GM23338 (cell line): Measurements from ENCODE around the gene CRADD. TPM values are rescaled to one million over a fixed set of nuclear protein-coding genes. Genes with fewer than 3 reads are reported as not detected.

ENCODE experiments used
- ATAC-seq: fragments of 200-7000 bp; cut with Tn5 transposase; 3 replicates; pipeline ENCODE4 v1.9.1; 2020
- DNase-seq: peaks from one replicate; pipeline ENCODE4 v3.0.0-alpha.2; 2015; ENCODE audit warnings: low spot score
- H2AFZ ChIP-seq: fragments of 200-600 bp; sonication (generic); 2 replicates; pipeline ENCODE4 v1.8.0; 2016; ENCODE audit warnings: antibody characterized with exemption, mild to moderate bottlenecking, moderate library complexity
- H3F3A ChIP-seq: fragments of 200-600 bp; sonication (generic); replicated peaks from 2 replicates; pipeline ENCODE4 v1.8.0; 2017; ENCODE audit warnings: antibody characterized with exemption, mixed run types, low read depth
- H3K27ac ChIP-seq: fragments of 200-600 bp; sonication (generic); 2 replicates; pipeline ENCODE4 v1.6.1; 2016; ENCODE audit warnings: low read depth
- H3K27me3 ChIP-seq: fragments of 200-600 bp; sonication (generic); 2 replicates; pipeline ENCODE4 v1.8.0; 2016; ENCODE audit warnings: mild to moderate bottlenecking, mixed run types, moderate library complexity; ENCODE audit not compliant: insufficient read depth
- H3K36me3 ChIP-seq: fragments of 200-600 bp; sonication (generic); 2 replicates; pipeline ENCODE4 v1.8.0; 2016; ENCODE audit warnings: mild to moderate bottlenecking; ENCODE audit not compliant: insufficient read depth
- H3K4me1 ChIP-seq: fragments of 200-600 bp; sonication (generic); 2 replicates; pipeline ENCODE4 v1.8.0; 2016; ENCODE audit warnings: mild to moderate bottlenecking, moderate library complexity; ENCODE audit not compliant: insufficient read depth
- H3K4me2 ChIP-seq: fragments of 200-600 bp; sonication (generic); 2 replicates; pipeline ENCODE4 v1.7.1; 2017; ENCODE audit warnings: mixed run types
- H3K4me3 ChIP-seq: fragments of 200-600 bp; sonication (generic); 2 replicates; pipeline ENCODE4 v1.6.1; 2016; ENCODE audit warnings: mixed run types
- H3K79me2 ChIP-seq: fragments of 200-600 bp; sonication (generic); replicated peaks from 2 replicates; pipeline ENCODE4 v1.8.0; 2017; ENCODE audit warnings: mild to moderate bottlenecking; ENCODE audit not compliant: insufficient read depth
- H3K9me2 ChIP-seq: fragments of 200-600 bp; sonication (generic); 2 replicates; pipeline ENCODE4 v1.8.0; 2017; ENCODE audit not compliant: insufficient read depth
- H4K20me1 ChIP-seq: fragments of 200-600 bp; sonication (generic); replicated peaks from 2 replicates; pipeline ENCODE4 v1.8.0; 2017; ENCODE audit warnings: mild to moderate bottlenecking; ENCODE audit not compliant: insufficient read depth
- H3K27ac Mint-ChIP-seq: 2 replicates; pipeline ENCODE4 v1.8.0; 2020; ENCODE audit warnings: inconsistent platforms, mild to moderate bottlenecking, moderate library complexity, mixed read lengths
- H3K27me3 Mint-ChIP-seq: 3 replicates; pipeline ENCODE4 v1.8.0; 2022; ENCODE audit warnings: low read depth, mild to moderate bottlenecking, moderate library complexity, mixed read lengths, inconsistent platforms; ENCODE audit not compliant: insufficient read depth, poor library complexity
- H3K36me3 Mint-ChIP-seq: 3 replicates; pipeline ENCODE4 v1.8.0; 2021; ENCODE audit warnings: low read depth, mild to moderate bottlenecking, inconsistent platforms, moderate library complexity, mixed read lengths
- H3K4me1 Mint-ChIP-seq: 3 replicates; pipeline ENCODE4 v1.8.0; 2020; ENCODE audit warnings: mild to moderate bottlenecking, inconsistent platforms, mixed read lengths
- H3K4me3 Mint-ChIP-seq: 3 replicates; pipeline ENCODE4 v1.8.0; 2021; ENCODE audit warnings: moderate library complexity, mild to moderate bottlenecking, inconsistent platforms, mixed read lengths
- H3K9me3 Mint-ChIP-seq: 3 replicates; pipeline ENCODE4 v1.8.0; 2020; ENCODE audit warnings: moderate library complexity, mild to moderate bottlenecking, inconsistent platforms, mixed read lengths
- CREB1 ChIP-seq: fragments of 250-450 bp; sonication (Bioruptor Pico); IDR thresholded peaks from 2 replicates; pipeline ENCODE4 v1.5.0; 2020; ENCODE audit warnings: low read depth, mild to moderate bottlenecking, moderate library complexity
- EZH2 ChIP-seq: fragments of 200-600 bp; sonication (generic); IDR thresholded peaks from one replicate; pipeline ENCODE4 v1.8.0; 2017; ENCODE audit warnings: antibody characterized with exemption, mild to moderate bottlenecking, low read depth; ENCODE audit not compliant: unreplicated experiment
- EZH2phosphoT487 ChIP-seq: fragments of 200-600 bp; sonication (generic); IDR thresholded peaks from one replicate; pipeline ENCODE4 v1.8.1; 2018; ENCODE audit warnings: antibody characterized with exemption; ENCODE audit not compliant: unreplicated experiment
- JUNB ChIP-seq: IDR thresholded peaks from one replicate; pipeline ENCODE4 v1.6.1; 2016; ENCODE audit warnings: antibody characterized with exemption; ENCODE audit not compliant: unreplicated experiment
- NANOG ChIP-seq: IDR thresholded peaks from 2 replicates; pipeline ENCODE4 v1.6.1; 2016; ENCODE audit warnings: antibody characterized with exemption, borderline replicate concordance
- POLR2AphosphoS5 ChIP-seq: IDR thresholded peaks from 2 replicates; pipeline ENCODE4 v1.6.1; 2016; ENCODE audit warnings: antibody characterized with exemption, low read depth
- STAT1 ChIP-seq: IDR thresholded peaks from one replicate; pipeline ENCODE4 v1.6.1; 2016; ENCODE audit warnings: antibody characterized with exemption; ENCODE audit not compliant: unreplicated experiment
- ZNF114 ChIP-seq: fragments of 250-450 bp; sonication (Bioruptor Pico); IDR thresholded peaks from 2 replicates; pipeline ENCODE4 v1.5.0; 2020; ENCODE audit warnings: mild to moderate bottlenecking, moderate library complexity
- ZNF331 ChIP-seq: fragments of 250-450 bp; sonication (Bioruptor Pico); IDR thresholded peaks from 2 replicates; pipeline ENCODE4 v1.5.0; 2020; ENCODE audit warnings: low read depth, mild to moderate bottlenecking, moderate library complexity
- polyA plus RNA-seq: library from polyadenylated mRNA; unstranded; fragments of >200 nt; fragmentation: Nextera tagmentation; extraction: Ambion mirVana; gene quantifications from 2 replicates; pipeline ENCODE4 v1.2.1, GENCODE V29; 2016
- total RNA-seq: library from RNA; depleted of rRNA; stranded (reverse); fragments of >200 nt; shearing (Covaris generic); gene quantifications from 2 replicates; pipeline ENCODE4 v1.2.3, GENCODE V29; 2014
- TF ChIP-seq, protein P1 (sequence below), 2 experiments: fragments of 200-600 bp in 1 of 2; sonication (generic) in 1 of 2; conservative IDR thresholded peaks; 2 replicates each; pipeline versions ENCODE4 v1.5.1 to v1.6.1; 2016 to 2017; ENCODE audit warnings: antibody characterized with exemption in 2 of 2, low read depth in 2 of 2, mild to moderate bottlenecking in 2 of 2, moderate library complexity in 1 of 2
- TF ChIP-seq, protein P2 (sequence below): IDR thresholded peaks from one replicate; pipeline ENCODE4 v1.6.1; 2018; ENCODE audit warnings: antibody characterized with exemption; ENCODE audit not compliant: unreplicated experiment
- TF ChIP-seq, protein P3 (sequence below): fragments of 250-450 bp; sonication (Bioruptor Pico); IDR thresholded peaks from 2 replicates; pipeline ENCODE4 v1.5.0; 2020; ENCODE audit warnings: mild to moderate bottlenecking, moderate library complexity

CRADD gene
- total and polyA plus RNA-seq, 2 experiments from 2014 or later = 6.3 to 27.9 TPM

DNA sequence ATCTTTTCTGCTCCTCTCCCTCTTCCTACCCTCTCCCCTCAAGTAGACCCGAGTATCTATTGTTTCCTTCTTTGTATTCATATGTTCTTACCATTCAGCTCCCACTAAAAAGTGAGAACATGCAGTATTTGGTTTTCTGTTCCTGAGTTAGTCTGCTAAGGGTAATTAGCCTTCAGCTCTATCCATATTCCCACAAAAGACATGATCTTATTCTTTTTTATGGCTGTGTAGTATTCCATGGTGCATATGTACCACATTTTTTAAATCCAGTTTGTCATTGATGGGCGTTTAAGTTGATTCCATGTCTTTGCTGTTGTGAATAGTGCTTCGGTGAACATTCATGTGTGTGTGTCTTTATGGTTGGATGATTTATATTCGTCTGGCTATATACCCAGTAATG lies 32.2 kb downstream of the CRADD start (continued):
- TF ChIP-seq JUNB (no peak), POLR2AphosphoS5 (no peak), CREB1 (CRISPR knock-in tag) (no peak), EZH2 (no peak)
- TF ChIP-seq, protein P1, sequence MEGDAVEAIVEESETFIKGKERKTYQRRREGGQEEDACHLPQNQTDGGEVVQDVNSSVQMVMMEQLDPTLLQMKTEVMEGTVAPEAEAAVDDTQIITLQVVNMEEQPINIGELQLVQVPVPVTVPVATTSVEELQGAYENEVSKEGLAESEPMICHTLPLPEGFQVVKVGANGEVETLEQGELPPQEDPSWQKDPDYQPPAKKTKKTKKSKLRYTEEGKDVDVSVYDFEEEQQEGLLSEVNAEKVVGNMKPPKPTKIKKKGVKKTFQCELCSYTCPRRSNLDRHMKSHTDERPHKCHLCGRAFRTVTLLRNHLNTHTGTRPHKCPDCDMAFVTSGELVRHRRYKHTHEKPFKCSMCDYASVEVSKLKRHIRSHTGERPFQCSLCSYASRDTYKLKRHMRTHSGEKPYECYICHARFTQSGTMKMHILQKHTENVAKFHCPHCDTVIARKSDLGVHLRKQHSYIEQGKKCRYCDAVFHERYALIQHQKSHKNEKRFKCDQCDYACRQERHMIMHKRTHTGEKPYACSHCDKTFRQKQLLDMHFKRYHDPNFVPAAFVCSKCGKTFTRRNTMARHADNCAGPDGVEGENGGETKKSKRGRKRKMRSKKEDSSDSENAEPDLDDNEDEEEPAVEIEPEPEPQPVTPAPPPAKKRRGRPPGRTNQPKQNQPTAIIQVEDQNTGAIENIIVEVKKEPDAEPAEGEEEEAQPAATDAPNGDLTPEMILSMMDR (conservative IDR thresholded peaks at IDR 0.05; ENCODE audit: low read depth in 2 of 2) = no peak

DNA sequence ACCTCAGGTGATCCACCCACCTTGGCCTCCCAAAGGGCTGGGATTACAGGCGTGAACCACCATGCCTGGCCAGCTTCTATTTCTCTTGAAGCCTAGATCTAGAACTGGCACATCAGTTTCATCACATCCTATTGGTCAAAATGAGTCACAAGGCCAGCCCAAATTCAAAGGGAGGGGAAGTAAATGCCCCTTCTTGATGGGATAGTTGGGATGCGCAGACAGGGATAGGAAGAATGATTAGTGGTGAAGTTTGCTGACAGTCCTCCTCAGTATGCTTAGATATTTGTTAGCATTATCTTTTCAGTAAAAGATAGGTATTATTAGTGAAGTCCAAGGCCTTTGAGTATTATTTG lies 33.4 kb downstream of the CRADD start:
- H3K9me3 Mint-ChIP-seq = peaks cover 24% of the 10 kb centered on the region
- Histone ChIP-seq H3K79me2 (no peaks in the 10 kb centered on the region), H3K27me3 (no peaks in the 10 kb centered on the region), H3K27ac (no peak overlapping the region), H3K4me1 (no peaks in the 10 kb centered on the region), H3K36me3 (peaks cover 6% of the 10 kb centered on the region; the same call in 1 of the 2 replicates), H3K9me2 (peaks cover 7% of the 10 kb centered on the region; the same call in 1 of the 2 replicates), H3K4me2 (no peak overlapping the region), H2AFZ (no peak overlapping the region), H3F3A (no peaks in the 10 kb centered on the region), H4K20me1 (no peaks in the 10 kb centered on the region), H3K4me3 (no peak overlapping the region)
- DNase-seq = no peak
- H3K27me3 Mint-ChIP-seq = peaks cover 4% of the 10 kb centered on the region
- H3K36me3 Mint-ChIP-seq = peaks cover 17% of the 10 kb centered on the region; the same call in 2 of the 3 replicates
- no peak overlapping the region for H3K27ac Mint-ChIP-seq
- no peak overlapping the region for H3K4me3 Mint-ChIP-seq
- no peak for ATAC-seq
- H3K4me1 Mint-ChIP-seq = peaks cover 14% of the 10 kb centered on the region; the same call in 2 of the 3 replicates
- TF ChIP-seq EZH2 (no peak), EZH2phosphoT487 (no peak), STAT1 (no peak), JUNB (no peak), CREB1 (CRISPR knock-in tag) (no peak), ZNF331 (CRISPR knock-in tag) (no peak), ZNF114 (CRISPR knock-in tag) (no peak), NANOG (no peak)
- TF ChIP-seq, protein P2, sequence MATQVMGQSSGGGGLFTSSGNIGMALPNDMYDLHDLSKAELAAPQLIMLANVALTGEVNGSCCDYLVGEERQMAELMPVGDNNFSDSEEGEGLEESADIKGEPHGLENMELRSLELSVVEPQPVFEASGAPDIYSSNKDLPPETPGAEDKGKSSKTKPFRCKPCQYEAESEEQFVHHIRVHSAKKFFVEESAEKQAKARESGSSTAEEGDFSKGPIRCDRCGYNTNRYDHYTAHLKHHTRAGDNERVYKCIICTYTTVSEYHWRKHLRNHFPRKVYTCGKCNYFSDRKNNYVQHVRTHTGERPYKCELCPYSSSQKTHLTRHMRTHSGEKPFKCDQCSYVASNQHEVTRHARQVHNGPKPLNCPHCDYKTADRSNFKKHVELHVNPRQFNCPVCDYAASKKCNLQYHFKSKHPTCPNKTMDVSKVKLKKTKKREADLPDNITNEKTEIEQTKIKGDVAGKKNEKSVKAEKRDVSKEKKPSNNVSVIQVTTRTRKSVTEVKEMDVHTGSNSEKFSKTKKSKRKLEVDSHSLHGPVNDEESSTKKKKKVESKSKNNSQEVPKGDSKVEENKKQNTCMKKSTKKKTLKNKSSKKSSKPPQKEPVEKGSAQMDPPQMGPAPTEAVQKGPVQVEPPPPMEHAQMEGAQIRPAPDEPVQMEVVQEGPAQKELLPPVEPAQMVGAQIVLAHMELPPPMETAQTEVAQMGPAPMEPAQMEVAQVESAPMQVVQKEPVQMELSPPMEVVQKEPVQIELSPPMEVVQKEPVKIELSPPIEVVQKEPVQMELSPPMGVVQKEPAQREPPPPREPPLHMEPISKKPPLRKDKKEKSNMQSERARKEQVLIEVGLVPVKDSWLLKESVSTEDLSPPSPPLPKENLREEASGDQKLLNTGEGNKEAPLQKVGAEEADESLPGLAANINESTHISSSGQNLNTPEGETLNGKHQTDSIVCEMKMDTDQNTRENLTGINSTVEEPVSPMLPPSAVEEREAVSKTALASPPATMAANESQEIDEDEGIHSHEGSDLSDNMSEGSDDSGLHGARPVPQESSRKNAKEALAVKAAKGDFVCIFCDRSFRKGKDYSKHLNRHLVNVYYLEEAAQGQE = no peak
- TF ChIP-seq, protein P3, sequence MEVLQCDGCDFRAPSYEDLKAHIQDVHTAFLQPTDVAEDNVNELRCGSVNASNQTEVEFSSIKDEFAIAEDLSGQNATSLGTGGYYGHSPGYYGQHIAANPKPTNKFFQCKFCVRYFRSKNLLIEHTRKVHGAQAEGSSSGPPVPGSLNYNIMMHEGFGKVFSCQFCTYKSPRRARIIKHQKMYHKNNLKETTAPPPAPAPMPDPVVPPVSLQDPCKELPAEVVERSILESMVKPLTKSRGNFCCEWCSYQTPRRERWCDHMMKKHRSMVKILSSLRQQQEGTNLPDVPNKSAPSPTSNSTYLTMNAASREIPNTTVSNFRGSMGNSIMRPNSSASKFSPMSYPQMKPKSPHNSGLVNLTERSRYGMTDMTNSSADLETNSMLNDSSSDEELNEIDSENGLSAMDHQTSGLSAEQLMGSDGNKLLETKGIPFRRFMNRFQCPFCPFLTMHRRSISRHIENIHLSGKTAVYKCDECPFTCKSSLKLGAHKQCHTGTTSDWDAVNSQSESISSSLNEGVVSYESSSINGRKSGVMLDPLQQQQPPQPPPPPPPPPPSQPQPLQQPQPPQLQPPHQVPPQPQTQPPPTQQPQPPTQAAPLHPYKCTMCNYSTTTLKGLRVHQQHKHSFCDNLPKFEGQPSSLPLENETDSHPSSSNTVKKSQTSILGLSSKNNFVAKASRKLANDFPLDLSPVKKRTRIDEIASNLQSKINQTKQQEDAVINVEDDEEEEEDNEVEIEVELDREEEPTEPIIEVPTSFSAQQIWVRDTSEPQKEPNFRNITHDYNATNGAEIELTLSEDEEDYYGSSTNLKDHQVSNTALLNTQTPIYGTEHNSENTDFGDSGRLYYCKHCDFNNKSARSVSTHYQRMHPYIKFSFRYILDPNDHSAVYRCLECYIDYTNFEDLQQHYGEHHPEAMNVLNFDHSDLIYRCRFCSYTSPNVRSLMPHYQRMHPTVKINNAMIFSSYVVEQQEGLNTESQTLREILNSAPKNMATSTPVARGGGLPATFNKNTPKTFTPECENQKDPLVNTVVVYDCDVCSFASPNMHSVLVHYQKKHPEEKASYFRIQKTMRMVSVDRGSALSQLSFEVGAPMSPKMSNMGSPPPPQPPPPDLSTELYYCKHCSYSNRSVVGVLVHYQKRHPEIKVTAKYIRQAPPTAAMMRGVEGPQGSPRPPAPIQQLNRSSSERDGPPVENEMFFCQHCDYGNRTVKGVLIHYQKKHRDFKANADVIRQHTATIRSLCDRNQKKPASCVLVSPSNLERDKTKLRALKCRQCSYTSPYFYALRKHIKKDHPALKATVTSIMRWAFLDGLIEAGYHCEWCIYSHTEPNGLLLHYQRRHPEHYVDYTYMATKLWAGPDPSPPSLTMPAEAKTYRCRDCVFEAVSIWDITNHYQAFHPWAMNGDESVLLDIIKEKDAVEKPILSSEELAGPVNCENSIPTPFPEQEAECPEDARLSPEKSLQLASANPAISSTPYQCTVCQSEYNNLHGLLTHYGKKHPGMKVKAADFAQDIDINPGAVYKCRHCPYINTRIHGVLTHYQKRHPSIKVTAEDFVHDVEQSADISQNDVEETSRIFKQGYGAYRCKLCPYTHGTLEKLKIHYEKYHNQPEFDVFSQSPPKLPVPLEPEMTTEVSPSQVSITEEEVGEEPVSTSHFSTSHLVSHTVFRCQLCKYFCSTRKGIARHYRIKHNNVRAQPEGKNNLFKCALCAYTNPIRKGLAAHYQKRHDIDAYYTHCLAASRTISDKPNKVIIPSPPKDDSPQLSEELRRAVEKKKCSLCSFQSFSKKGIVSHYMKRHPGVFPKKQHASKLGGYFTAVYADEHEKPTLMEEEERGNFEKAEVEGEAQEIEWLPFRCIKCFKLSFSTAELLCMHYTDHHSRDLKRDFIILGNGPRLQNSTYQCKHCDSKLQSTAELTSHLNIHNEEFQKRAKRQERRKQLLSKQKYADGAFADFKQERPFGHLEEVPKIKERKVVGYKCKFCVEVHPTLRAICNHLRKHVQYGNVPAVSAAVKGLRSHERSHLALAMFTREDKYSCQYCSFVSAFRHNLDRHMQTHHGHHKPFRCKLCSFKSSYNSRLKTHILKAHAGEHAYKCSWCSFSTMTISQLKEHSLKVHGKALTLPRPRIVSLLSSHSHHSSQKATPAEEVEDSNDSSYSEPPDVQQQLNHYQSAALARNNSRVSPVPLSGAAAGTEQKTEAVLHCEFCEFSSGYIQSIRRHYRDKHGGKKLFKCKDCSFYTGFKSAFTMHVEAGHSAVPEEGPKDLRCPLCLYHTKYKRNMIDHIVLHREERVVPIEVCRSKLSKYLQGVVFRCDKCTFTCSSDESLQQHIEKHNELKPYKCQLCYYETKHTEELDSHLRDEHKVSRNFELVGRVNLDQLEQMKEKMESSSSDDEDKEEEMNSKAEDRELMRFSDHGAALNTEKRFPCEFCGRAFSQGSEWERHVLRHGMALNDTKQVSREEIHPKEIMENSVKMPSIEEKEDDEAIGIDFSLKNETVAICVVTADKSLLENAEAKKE (CRISPR knock-in tag) = no peak
- TF ChIP-seq, protein P1 (conservative IDR thresholded peaks at IDR 0.05; ENCODE audit: low read depth in 2 of 2) = no peak
